H54 (cell line): Measurements from ENCODE around the gene C14orf93.

ENCODE experiments used
- DNase-seq: peaks from one replicate; pipeline ENCODE4 v3.0.0; 2011; ENCODE audit warnings: low spot score, mixed read lengths; ENCODE audit not compliant: insufficient read length
- FAIRE-seq: peaks from 3 replicates; lab custom pipeline; 2011; peaks lifted over from hg19 to GRCh38; lab: Jason Lieb, UNC
- POLR2A ChIP-seq: IDR thresholded peaks from 2 replicates; pipeline ENCODE4 v1.6.1; 2011; ENCODE audit warnings: low read depth, mild to moderate bottlenecking, low read length

Gene C14orf93

DNA sequence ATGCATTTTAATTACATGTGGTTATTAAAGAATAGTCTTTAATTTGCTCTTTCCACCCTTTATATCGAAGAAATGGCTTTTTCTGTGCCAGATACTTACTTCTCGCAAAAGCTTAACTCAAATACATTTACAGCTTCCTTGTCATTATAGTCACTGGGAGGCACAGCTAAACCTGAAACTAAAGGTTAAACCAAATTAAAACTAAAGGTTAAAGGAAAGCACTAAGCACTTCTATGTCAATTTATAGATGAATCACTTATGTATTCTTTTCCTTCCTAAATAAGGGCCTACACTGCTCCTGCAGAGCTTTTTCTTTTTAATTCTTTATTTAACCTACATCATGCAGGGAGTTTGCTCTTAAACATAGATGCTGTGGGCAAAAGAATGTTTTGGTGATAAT lies 9.1 kb downstream of the C14orf93 start:
- FAIRE-seq (no peak), DNase-seq (no peak)
- no peak for TF ChIP-seq POLR2A

- no peak for DNase-seq
- no peak for TF ChIP-seq POLR2A
- FAIRE-seq = no peak
Measured at GRCh38 chr14:22998329-22999012, 11.5 kb downstream of the C14orf93 start.

DNA sequence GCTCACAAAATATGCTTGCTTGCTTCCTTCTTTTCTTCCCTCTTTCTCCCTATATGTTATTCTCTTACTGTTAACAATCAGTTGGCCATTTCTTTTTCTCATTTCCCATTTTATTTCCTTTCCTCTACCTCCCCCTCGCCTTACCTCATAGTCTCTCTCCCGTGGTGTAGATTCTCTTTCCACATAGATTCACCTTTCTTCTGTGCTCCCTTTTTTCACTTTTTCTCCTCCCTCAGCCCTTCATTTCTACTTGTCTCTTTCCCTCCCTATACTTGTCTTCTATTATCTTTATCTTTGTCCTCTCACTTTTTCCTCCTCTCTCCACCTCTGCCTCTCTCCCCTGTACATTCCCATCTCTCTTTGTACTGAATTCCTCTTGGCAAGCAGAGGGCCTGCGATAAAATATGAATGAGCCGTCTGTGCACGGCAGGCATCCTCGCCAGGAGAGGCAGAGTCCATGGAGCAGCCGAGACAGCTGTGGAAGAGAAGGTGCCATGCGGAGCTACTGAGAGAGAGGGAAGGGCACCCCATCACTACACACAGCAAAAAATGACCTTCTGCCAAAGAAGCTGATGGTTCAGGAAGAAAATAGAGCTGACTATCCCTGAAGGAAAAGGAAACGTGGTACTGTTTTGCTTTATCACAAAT lies 12.1 kb downstream of the C14orf93 start:
- TF ChIP-seq POLR2A = no peak
- no peak for DNase-seq
- FAIRE-seq = no peak

GRCh38 chr14:22996768-22997654 lies 12.9 kb downstream of the C14orf93 start:
- DNase-seq (no peak), FAIRE-seq (no peak)
- no peak for TF ChIP-seq POLR2A

DNA sequence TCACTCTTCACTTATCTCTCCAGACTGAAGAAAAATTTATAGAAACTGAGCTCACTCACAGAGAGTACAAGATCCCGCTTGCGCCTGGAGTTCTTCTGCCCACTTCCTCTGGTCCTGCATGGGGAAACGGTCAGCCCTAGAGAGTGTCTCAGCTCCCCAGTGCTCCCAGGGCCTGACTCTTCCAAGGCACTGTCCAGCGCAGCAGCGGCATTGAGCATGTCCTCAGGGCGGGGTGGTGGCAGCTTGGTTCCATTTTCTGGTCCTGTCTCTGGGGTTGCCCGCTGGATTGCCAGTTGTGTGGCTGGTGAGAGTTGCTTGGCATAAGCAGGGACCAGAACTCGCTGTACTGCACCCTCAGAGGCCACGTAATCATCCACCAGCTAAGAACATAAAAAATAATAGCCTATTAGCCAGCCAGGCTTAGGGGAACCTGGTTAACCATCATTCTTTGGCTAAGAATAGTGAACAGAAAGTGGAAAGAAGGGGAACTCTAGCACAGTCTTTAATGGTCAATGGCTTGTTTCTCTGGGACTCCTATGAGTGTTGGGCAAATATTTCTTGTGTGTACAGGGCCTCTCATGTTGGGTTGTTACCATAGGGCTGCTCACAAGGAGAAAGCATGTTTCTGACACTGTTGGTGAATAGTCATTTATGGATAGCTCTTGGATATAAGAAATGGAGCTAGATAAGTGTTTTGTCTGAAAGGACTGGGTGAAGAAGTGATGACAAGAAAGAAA lies 13.9 kb downstream of the C14orf93 start:
- FAIRE-seq (no peak), DNase-seq (no peak)
- no peak for TF ChIP-seq POLR2A

DNA sequence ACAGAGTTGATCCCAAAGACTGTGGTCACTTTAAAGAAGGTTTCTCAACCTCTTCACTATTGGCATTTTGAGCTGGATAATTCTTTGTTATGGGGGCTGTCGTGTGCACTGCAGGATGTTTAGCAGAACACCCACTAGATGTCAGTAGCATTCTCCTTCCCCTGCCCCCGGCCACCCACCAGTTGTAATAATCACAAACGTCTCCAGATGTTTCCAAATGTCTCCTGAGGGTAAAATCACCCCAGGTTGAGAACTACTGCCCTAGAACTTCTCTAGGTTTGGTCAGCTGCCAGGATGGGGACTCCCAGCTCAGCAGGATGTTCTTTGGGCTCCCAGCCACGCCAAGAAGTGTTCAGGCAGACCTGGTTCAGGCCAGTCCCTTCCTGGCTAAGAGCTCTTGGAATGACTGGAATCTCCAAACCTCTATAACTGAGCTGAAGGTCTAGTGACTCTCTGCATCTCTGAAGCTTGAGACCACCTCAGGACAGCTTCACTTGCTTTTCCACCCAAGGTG lies 15.1 kb downstream of the C14orf93 start:
- no peak for DNase-seq
- no peak for FAIRE-seq
- TF ChIP-seq POLR2A = no peak

GRCh38 chr14:22993517-22993916 lies 16.4 kb downstream of the C14orf93 start:
- TF ChIP-seq POLR2A = no peak
- DNase-seq = no peak
- no peak for FAIRE-seq

DNA sequence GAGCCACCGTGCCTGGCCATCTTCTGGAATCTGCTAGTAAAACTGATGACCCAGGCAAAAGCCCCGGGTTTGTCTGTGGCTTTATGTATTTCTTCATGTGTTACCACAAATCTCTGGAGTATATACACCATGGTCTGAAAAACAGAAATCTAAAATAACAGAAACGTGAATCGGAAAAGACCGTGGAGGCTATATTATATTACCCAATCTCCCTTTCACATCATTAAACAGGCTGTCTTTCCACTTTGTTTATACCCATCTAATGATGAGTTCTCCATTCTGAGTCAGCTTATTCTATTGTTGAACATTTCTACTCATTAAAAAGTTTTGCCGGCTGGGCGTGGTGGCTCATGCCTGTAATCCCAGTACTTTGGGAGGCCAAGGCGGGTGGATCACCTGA lies 18.1 kb downstream of the C14orf93 start:
- TF ChIP-seq POLR2A = no peak
- DNase-seq (no peak), FAIRE-seq (no peak)

DNA sequence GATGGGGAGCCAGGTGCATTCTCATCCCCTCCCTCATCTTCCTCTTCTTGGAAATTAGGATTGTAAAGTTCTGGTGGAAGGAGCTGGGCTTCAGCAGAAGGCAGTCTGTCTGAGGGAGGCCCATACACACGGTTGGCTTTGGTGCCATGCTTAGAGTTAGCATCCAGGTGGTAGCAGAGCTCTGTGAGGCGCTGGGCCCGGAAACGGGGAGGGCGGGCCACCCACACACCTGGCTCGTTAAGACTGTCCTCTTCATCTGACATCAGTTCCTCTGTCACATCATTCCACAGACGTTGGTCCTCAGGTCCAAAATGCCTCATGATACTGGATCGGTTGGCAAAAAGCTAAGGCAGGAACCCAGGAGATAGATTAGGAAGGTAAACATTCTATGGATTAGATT lies 22.7 kb downstream of the C14orf93 start:
- FAIRE-seq = no peak
- no peak for TF ChIP-seq POLR2A
- no peak for DNase-seq

GRCh38 chr14:22986508-22987054 lies 23.4 kb downstream of the C14orf93 start:
- FAIRE-seq = no peak
- no peak for TF ChIP-seq POLR2A

DNA sequence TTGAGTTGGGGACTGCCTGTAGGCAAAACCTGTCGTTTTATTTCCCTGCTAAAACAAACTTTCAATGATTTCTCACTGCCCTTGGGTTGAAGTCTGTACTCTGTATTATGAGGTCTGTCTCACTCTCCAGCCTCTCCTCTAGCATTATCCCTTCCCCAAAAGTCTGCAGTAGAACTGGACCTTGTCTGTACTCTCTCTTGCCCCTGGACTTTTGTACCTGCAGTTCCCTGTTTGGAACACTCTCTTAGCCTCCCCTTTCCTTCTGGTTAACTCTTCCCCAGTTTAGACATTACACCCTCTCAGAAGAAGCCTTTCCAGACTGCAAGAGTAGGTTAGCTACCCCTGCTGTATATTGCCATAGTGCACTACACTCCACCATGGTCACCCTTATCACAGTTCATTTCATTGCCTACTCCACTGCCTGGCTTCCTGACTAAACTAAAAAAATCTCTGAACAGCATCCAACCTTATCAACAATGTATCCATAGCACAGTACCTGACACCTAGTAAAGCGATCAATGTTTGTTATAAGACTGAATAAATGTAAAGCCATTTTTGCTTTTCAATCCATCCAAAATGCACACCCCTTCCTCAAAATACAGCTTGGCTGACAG lies 23.9 kb downstream of the C14orf93 start:
- no peak for TF ChIP-seq POLR2A
- no peak for DNase-seq
- FAIRE-seq = no peak

More at GRCh38 chr14:22986508-22987054, 23.4 kb downstream of the C14orf93 start:
- no peak for DNase-seq

DNA sequence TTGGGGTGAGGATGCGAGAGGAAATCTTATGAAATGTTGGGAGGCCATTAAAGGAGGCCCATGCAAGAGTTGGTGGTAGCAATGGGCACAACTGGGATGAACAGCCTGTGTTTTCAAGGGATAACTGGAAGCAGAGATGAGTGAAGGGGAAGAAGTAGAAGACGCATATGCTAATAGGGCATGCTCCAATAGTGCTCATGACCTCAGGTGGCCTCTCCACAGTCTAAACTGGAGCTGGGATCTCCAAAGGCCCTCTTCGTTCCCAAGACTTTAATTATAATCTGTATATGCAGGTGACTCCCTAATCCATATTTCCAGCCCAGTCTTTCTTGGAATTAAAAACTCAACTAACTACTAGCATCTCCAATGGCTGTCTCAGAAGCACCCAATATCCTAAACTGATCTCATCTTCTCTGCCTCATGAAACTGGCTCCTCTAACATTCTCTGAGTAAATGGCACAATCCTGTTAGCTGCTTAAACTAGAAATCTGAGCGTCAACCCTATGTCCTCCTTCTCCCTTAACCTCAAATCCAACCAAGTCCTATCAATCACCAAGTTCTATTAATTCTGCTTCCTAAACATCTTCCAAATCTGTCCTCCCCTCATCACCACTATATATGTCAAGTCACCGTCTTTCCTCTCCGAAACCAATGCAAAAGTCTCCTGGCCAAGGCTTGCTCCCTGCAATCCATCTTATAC lies 24.8 kb downstream of the C14orf93 start:
- TF ChIP-seq POLR2A = no peak
- DNase-seq = no peak
- no peak for FAIRE-seq
